HEK293 (cell line): ENCODE measurements around the gene ZBTB48.

Experiments used
- CTCF ChIA-PET: fragments of 350-600 bp; formaldehyde crosslinking; extraction: SDS; loops from one replicate; lab custom pipeline; 2021; ENCODE audit warnings: antibody characterized with exemption; lab: Yijun Ruan, JAX
- POLR2A ChIA-PET: fragments of 300-600 bp; formaldehyde crosslinking; extraction: SDS; loops from one replicate; lab custom pipeline; 2020; ENCODE audit warnings: antibody characterized with exemption, inconsistent platforms; lab: Yijun Ruan, JAX
- H3K27ac ChIP-seq: fragments of 200-500 bp; sonication (Bioruptor generic); 2 replicates; pipeline ENCODE4 v1.5.1; 2014; ENCODE audit warnings: low read depth, low read length, control low read depth, inconsistent platforms; ENCODE audit errors: extremely low read depth
- H3K36me3 ChIP-seq, 2 experiments: fragments of 200-500 bp in 1 of 2; sonication (Bioruptor generic) in 1 of 2; 1 replicate in 1 of 2; 2 replicates in 1 of 2; pipeline ENCODE4 v1.5.1; 2014 to 2017; ENCODE audit warnings: inconsistent platforms in 2 of 2, low read length in 2 of 2; ENCODE audit not compliant: control insufficient read depth in 2 of 2, insufficient read depth in 1 of 2
- H3K4me1 ChIP-seq: fragments of 200-500 bp; sonication (Bioruptor generic); 2 replicates; pipeline ENCODE4 v1.5.1; 2014; ENCODE audit warnings: mild to moderate bottlenecking, low read length, inconsistent platforms; ENCODE audit not compliant: control insufficient read depth, insufficient read depth
- H3K4me3 ChIP-seq: 2 replicates; pipeline ENCODE4 v1.5.1; 2011; ENCODE audit warnings: low read depth, mild to moderate bottlenecking, control low read depth, low read length, moderate library complexity
- H3K9me3 ChIP-seq: fragments of 200-500 bp; sonication (Bioruptor generic); 2 replicates; pipeline ENCODE4 v1.5.1; 2014; ENCODE audit warnings: low read depth, low read length, inconsistent platforms; ENCODE audit not compliant: control insufficient read depth, insufficient read depth
- GLI4 ChIP-seq: fragments of 450-650 bp; formaldehyde crosslinking; IDR thresholded peaks from 2 replicates; pipeline ENCODE4 v1.5.1; 2016; ENCODE audit warnings: missing biosample characterization, missing genetic modification characterization
- INSM2 ChIP-seq: fragments of 450-650 bp; formaldehyde crosslinking; IDR thresholded peaks from 2 replicates; pipeline ENCODE4 v1.5.1; 2016; ENCODE audit warnings: missing biosample characterization, missing genetic modification characterization
- KLF9 ChIP-seq: fragments of 450-650 bp; formaldehyde crosslinking; IDR thresholded peaks from 2 replicates; pipeline ENCODE4 v1.5.1; 2016; ENCODE audit warnings: missing biosample characterization, missing genetic modification characterization, low read depth
- PRDM2 ChIP-seq: fragments of 450-650 bp; formaldehyde crosslinking; IDR thresholded peaks from 2 replicates; pipeline ENCODE4 v1.5.1; 2016; ENCODE audit warnings: missing biosample characterization, missing genetic modification characterization, borderline replicate concordance
- TRIM28 ChIP-seq: IDR thresholded peaks from 2 replicates; pipeline ENCODE4 v1.6.1; 2011; ENCODE audit warnings: low read length, control low read depth, borderline replicate concordance
- ZBTB44 ChIP-seq: fragments of 450-650 bp; IDR thresholded peaks from 2 replicates; pipeline ENCODE4 v1.5.1; 2018; ENCODE audit warnings: missing biosample characterization, mild to moderate bottlenecking, missing genetic modification characterization
- ZFP3 ChIP-seq: fragments of 450-650 bp; formaldehyde crosslinking; IDR thresholded peaks from 2 replicates; pipeline ENCODE4 v1.5.1; 2016; ENCODE audit warnings: low read depth, missing biosample characterization, missing genetic modification characterization
- ZFP37 ChIP-seq: fragments of 450-650 bp; formaldehyde crosslinking; IDR thresholded peaks from 2 replicates; pipeline ENCODE4 v1.5.1; 2016; ENCODE audit warnings: missing biosample characterization, missing genetic modification characterization
- ZNF10 ChIP-seq: fragments of 450-650 bp; formaldehyde crosslinking; IDR thresholded peaks from 2 replicates; pipeline ENCODE4 v1.5.1; 2017; ENCODE audit warnings: missing biosample characterization, missing genetic modification characterization
- ZNF138 ChIP-seq: fragments of 450-650 bp; formaldehyde crosslinking; IDR thresholded peaks from 2 replicates; pipeline ENCODE4 v1.5.1; 2016; ENCODE audit warnings: missing biosample characterization, missing genetic modification characterization, borderline replicate concordance
- ZNF169 ChIP-seq: fragments of 450-650 bp; formaldehyde crosslinking; IDR thresholded peaks from 2 replicates; pipeline ENCODE4 v1.5.1; 2016; ENCODE audit warnings: missing biosample characterization, missing genetic modification characterization
- ZNF248 ChIP-seq: fragments of 450-650 bp; formaldehyde crosslinking; IDR thresholded peaks from 2 replicates; pipeline ENCODE4 v1.5.1; 2017; ENCODE audit warnings: missing biosample characterization, missing genetic modification characterization
- ZNF341 ChIP-seq: fragments of 450-650 bp; formaldehyde crosslinking; IDR thresholded peaks from 2 replicates; pipeline ENCODE4; 2016; ENCODE audit warnings: low read depth, missing biosample characterization, missing genetic modification characterization
- ZNF510 ChIP-seq: fragments of 450-650 bp; formaldehyde crosslinking; IDR thresholded peaks from 2 replicates; pipeline ENCODE4 v1.5.1; 2018; ENCODE audit warnings: mild to moderate bottlenecking, missing genetic modification characterization, missing biosample characterization; ENCODE audit not compliant: insufficient replicate concordance
- ZSCAN30 ChIP-seq: fragments of 450-650 bp; IDR thresholded peaks from 2 replicates; pipeline ENCODE4 v1.5.1; 2018; ENCODE audit warnings: missing biosample characterization, mild to moderate bottlenecking, missing genetic modification characterization, moderate library complexity
- ZSCAN4 ChIP-seq: fragments of 450-650 bp; formaldehyde crosslinking; IDR thresholded peaks from 2 replicates; pipeline ENCODE4 v1.5.1; 2017; ENCODE audit warnings: missing biosample characterization, missing genetic modification characterization

The ZBTB48 gene

GRCh38 chr1:6569033-6569432 is 10.8 kb upstream of the ZBTB48 start:
- no peak overlapping the region for H3K4me3 ChIP-seq
- no peak overlapping the region for H3K27ac ChIP-seq
- ChIA-PET POLR2A (no interaction called here), CTCF (interaction anchor here (0.8 kb wide), 1 partner anchor 14 kb away, joined by 3 read pairs; the partner anchor contains the start of gene TAS1R1)
- no peaks in the 10 kb centered on the region for H3K4me1 ChIP-seq
- H3K9me3 ChIP-seq, result no peaks in the 10 kb centered on the region
- no peak for TF ChIP-seq ZNF169 (tag by site-specific recombination)
- TF ChIP-seq ZBTB44, result no peak
- TF ChIP-seq ZSCAN4 (tag by site-specific recombination), result no peak
- no peak for TF ChIP-seq TRIM28
- TF ChIP-seq INSM2, result no peak
- TF ChIP-seq ZSCAN30 (tag by site-specific recombination), result no peak
- no peak for TF ChIP-seq ZFP37 (tag by site-specific recombination)
- TF ChIP-seq ZFP3, result no peak
- TF ChIP-seq ZNF510 (tag by site-specific recombination), result no peak
- TF ChIP-seq GLI4 (tag by site-specific recombination), result no peak
- TF ChIP-seq KLF9 (tag by site-specific recombination), result no peak
- no peak for TF ChIP-seq ZNF138 (tag by site-specific recombination)
- no peak for TF ChIP-seq ZNF248 (tag by site-specific recombination)
- no peak for TF ChIP-seq PRDM2 (tag by site-specific recombination)
- no peak for TF ChIP-seq ZNF10 (tag by site-specific recombination)
- no peak for TF ChIP-seq ZNF341 (tag by site-specific recombination)
- no peaks in the 10 kb centered on the region for H3K36me3 ChIP-seq
